MM.1S (cell line): ENCODE results near the gene GLYATL3.

Source experiments
- EZH2 ChIP-seq: fragments of 300-600 bp; sonication (generic); optimal IDR thresholded peaks from 2 replicates; pipeline ENCODE3; 2017; ENCODE audit warnings: low read depth, mild to moderate bottlenecking, antibody characterized with exemption, low read length, mixed read lengths
- EZH2phosphoT487 ChIP-seq: fragments of 300-600 bp; sonication (generic); IDR thresholded peaks from 2 replicates; pipeline ENCODE4 v1.6.1; 2018; ENCODE audit warnings: antibody characterized with exemption, low read length
- TF ChIP-seq, protein P1 (sequence below): fragments of 300-600 bp; sonication (generic); IDR thresholded peaks from 2 replicates; pipeline ENCODE4 v1.5.1; 2016; ENCODE audit warnings: antibody characterized with exemption, low read length, mixed read lengths

DNA sequence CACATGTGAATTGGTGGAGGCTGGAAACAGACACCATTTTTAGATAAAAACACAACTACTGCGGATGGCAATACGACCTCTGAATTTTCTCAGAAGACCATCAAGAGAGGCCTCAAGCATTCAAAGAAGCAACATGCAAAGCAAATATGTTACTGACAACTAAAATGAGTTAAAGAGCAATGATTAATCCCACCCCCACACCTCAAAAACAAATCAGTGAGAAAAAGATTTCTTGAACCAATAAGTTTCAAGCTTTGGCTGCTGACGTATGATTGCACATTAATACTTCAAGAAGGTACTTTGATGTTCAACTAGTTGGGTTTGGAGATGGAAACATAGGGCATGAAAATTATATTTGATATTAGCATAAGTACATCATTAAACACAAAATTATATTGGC is 37.7 kb upstream of the GLYATL3 start:
- TF ChIP-seq, protein P1, sequence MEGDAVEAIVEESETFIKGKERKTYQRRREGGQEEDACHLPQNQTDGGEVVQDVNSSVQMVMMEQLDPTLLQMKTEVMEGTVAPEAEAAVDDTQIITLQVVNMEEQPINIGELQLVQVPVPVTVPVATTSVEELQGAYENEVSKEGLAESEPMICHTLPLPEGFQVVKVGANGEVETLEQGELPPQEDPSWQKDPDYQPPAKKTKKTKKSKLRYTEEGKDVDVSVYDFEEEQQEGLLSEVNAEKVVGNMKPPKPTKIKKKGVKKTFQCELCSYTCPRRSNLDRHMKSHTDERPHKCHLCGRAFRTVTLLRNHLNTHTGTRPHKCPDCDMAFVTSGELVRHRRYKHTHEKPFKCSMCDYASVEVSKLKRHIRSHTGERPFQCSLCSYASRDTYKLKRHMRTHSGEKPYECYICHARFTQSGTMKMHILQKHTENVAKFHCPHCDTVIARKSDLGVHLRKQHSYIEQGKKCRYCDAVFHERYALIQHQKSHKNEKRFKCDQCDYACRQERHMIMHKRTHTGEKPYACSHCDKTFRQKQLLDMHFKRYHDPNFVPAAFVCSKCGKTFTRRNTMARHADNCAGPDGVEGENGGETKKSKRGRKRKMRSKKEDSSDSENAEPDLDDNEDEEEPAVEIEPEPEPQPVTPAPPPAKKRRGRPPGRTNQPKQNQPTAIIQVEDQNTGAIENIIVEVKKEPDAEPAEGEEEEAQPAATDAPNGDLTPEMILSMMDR = no peak
- TF ChIP-seq EZH2 (no peak), EZH2phosphoT487 (no peak)
